HG03342 (cell line): ENCODE measurements around the gene MPV17L2.

ENCODE experiments used
- ATAC-seq: cut with Tn5 transposase; IDR thresholded peaks from one replicate; pipeline ENCODE4 v1.9.1; 2021; ENCODE audit warnings: mild to moderate bottlenecking, moderate library complexity; ENCODE audit not compliant: unreplicated experiment

Gene MPV17L2

DNA sequence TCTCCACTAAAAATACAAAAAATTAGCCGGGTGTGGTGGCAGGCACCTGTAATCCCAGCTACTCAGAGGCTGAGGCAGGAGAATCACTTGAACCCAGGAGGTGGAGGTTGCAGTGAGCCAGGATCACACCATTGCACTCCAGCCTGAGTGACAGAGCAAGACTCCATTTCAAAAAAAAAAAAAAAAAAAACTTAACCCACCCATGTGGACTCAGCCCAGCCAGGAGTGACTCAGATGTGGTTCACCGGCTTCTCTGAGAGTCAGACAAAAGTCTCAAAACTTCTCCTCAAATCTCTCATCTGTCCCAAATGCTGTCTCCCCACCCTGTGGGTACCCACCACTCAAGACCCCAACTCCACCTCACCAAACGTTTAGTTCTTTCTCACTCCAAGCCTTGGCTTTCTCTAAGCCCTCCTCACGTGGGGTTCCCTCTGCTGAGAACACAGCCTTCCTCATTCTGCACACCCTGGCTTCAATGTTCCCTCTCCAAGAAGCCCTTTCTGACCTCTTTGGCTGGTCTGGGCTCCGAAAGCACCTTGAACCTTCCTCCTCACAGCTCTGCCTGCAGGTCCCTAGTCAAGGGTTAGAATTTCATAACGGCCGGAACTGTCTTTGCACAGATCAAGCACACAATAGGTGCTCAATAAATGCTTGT, 21.9 kb downstream of the MPV17L2 start:
- no peak for ATAC-seq

DNA sequence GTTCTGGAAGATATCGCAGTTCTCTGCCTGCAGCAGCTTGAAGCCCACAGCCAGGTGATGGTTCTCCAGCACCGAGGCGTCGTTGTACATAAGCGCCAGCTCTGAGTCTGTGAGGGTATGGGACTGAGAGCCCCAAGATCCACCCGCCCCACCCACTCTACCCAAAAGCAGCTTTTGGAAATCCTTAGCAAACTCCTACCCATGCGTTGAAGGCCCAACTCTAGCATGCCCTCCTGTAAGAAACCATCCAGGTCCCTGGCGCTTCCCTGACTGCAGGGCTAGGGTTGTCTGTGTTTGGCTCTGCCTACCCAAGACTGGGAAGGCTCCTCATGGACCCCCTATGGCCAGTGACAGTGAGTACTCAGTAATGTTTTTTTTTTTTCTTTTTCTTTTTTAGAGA, 23.8 kb downstream of the MPV17L2 start:
- no peak for ATAC-seq

DNA sequence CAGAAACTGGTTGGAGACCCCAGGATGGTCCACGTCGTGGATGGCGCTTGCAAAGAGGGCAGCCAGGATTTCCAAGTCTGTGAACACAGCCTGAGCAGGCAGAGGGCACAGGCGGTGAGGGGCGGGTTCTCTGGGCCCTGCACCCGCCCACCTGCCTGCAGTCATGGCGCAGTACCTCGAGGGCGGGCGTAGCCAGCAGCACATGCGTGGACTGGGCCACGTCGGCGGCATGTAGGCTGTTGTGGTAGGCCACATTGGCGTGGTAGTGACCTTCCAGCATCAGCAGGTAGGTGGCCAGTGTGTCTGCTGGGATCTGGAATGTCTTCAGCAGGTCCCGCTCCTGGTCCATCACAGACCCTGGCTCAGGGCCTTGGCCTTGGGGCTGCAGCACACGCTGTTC, 25.1 kb downstream of the MPV17L2 start:
- ATAC-seq: no peak

DNA sequence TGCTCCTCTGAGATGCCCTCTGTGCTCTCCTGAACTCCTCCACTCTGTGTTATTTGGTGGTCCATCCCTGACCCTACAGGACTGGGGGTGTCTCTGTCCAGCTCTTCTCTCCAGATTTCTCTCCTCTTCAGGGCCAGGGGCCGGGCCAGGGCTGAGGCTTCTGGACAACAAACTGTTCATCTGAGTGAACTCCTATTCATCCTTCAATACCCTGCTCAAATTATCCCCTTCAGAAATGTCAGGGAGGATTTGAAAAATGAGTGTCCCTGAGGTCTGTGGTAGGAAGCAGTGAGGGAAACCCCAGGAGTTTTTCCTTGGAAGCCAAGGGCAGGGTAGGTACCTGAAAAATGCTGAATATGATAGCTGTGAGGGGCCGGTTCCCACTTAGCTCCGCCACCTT, 25.6 kb downstream of the MPV17L2 start:
- no peak for ATAC-seq

DNA sequence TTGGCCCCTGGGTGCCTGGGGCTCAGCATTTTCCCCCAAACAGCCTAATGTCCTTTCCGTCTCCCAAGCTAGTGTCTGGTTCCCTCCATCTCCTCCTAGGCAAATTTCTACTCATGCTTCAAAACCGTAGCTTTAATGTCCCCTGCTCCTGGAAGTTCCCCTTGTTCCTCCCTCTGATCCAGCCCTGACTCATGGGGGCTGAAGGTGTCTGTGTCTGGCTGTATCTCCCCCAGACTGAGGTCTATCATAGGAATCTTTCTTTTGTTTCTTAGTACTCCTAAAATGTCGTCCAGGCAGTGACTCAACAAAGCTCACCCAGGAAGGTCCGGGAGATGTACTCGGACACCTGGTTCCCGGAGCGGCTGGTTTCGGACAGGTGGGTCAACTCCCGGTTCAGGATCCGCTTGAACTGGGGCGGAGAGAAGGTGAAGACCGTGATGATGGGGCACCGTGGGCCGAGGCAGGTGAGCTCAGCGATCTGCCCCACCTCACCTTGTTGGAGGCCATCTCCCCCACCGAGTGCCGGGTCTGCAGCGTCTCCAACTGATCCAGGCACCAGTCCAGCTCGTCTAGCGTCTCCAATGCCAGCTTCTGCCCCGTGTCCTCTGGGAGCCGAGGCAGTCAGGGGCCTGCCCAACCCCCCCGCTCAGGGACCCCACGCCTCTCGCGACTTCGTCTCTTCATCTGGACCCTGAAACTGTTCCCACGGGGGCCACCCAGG, 27.1 kb downstream of the MPV17L2 start:
- no peak for ATAC-seq

DNA sequence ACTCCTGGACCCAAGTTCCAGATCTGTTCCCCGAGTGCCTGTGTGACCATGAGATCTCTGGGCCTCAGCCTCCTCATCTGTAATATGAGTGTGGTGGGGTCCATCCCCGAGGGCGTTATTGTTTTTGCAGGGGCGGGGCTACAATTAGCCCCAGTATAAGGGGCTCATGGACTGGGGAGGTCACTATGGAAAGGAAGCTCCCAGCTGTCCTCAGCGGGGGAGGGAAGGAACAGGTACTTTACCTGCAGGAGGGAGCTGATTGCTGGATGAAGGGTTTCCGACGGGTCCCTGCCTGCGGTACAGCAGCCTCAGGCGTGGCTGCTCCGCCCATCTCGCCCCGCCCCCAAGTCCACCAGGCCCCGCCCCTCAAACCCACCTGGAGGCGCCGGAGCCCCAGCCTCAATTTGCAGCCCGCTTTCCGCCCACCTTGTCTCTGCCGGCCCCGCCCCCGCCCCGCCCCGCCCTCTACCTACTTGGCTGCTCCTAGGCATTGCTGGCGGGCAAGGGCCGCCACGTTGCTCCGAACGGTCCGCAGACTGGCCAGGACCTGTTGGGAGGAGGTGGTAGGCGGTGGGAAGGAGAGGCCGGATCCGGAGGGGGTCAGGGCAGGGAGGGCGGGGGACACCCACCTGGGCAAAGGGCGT, 27.7 kb downstream of the MPV17L2 start:
- no peak for ATAC-seq

DNA sequence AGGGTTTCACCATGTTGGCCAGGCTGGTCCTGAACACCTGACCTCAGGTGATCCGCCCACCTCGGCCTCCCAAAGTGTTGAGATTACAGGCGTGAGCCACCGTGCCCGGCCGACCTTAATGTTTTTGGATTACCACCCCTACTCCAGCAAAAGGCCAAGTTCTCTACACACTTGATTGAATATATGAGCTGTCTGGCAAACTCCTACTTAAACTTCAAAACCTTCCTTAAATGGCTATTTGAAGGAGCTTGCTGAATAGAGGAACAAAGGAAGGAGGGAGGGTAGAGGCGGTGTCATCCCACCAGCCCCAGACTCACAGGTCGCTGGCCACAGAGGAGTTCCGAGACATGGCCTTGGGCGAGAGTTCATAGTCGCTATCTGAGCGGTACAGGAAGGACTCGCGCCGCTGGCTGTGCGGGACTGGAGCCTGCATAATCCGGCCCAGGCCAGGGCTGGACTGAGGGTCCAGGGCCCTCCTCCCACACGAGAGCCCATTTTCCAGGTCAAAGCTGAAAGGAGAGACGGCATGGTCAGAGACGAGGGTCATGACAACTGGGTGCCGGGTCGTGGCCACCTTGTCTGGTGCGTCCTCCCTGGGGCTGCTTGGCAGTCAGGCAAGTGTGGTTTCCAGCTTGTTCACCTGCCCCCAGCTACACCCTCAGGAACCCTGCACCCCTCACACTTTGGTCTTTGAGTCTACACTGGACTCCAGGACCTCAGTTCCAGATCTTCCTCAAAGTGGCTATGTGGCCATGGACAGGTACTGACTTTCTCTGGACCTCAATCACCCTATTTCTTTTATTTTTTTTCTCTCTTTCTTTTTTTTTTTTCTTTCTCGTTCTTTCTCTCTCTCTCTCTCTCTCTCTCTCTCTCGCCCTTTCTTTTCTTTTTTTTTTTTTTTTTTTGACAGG, 29.1 kb downstream of the MPV17L2 start:
- no peak for ATAC-seq

DNA sequence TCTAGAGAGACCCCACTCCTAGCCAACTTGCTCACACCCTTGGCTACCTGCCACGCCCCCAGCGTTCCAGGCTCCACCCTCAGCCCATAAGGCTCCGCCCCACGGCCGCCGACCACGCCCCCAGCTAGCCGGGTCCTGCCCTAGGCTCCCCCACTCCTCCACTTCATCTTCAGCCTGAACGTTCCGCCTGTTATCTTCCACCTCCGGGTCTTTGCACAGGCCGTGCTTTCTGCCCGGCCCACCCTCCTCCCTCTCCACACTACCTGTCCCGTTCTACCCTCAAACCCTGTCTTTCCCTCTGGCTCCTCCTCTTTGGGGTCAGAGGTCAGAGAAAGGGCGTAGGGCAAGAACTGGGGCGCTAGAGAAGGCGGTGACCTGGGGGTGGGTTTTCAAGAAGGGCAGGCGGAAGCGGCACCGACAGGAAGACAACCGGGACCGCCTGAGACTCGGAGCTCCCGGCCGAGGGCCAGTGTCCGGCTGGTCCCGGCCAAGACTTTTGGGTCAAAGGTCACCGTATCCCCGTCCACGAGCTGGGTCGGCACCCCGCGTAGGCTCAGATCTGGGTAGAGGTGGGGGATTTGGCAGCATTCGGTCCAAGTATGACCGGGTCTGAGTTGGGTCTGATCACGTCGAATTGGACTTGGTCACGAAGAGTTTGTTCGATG, 31.0 kb downstream of the MPV17L2 start:
- no peak for ATAC-seq

DNA sequence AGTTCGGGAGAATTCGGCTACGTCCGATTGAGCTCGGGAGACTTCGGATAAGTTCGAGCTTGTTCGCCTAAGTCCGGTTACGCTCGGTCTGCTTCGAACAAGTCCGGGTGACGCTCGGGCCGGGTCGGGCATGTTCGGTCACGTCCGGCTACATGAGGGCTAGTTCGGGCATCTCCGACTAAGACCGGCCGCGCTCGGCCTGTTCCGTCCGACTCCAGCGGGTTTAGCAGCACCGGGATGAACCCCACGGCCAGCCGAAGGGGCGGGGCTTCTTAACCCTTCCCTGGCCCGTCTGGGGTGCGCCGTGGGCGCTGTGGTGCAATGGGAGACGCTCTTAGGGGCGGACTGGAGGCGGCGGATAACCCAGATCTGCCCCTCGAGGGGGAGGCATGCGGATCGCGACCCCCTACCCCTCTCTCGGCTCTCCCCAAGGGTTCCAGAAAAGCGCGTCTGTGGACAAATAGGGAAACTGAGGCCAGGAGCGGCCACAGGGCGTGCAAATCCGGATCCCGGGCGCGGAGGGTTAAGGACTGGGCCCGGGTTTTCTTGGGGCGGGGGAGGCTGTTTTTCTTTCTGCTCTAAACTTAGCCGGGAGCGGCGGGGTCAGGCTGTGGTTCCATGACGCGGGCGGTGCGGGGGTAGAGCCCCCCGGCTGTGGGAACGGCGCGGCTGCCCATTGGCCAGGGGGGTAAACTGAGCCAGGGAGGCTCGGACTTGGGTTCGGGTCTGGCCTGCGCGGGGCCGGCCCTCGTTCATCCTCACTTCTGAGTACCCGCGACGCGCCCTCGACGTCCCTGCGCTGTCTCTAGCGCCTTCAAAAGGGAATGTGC, 31.7 kb downstream of the MPV17L2 start:
- peak; percentile 92 for ATAC-seq

DNA sequence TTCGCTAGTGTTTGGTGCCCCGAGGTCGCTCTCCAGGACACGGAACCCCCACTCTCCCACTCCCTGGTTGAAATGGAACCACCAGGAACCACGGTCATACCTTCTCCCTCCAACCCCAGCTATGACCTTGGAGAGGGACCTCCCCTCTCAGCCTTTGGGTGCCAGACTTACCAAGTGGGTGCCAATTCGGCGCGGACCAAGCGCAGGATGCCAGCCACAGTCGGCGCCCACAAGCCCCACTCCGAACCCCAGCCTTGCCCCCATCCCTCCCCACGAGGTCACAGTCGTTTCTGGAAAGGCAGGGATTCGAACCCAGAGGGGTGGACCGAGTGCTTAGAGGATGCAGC, 32.3 kb downstream of the MPV17L2 start:
- no peak for ATAC-seq

DNA sequence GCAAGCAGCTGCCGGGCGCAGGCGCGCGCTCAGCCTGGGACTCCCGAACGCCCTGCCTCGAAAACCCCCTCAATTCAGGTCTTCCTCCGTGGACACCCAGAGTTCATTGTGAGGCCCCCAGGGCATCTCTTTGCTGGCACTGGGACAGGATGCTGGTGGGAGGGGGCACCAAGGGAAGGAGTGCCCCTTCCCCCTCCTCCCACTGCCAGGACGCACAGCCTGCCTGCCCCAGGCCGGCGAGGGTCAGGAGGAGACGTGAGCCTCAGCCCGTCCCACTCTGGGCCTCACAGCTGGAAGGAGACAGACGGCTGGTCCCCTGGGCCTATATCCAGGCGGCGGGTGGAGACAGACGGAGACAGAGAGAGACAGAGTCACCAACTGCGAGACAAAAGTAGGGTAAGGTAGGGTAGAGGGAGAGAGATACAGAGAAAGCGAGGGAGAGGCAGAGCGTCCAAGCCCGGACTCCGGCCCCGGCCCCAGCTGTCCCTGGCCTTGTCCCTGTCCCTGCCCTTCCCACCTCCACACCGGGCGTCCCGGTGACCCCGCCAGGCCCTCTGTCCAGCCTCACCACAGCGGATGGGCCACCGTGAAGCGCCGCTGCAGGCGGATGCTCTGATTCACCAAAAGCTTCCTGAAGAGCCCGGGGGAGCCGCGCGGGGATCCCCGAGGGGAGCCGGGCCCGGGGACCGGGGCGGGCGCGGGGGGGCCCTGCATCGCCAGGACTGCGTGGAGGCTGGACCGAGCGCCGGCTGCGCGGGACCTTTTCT, 32.9 kb downstream of the MPV17L2 start, which contains the start of gene PDE4C:
Gene PDE4C (minus strand): TSS at position 737 of the 767 bp plus-strand sequence. CDS start 23 bp downstream, at position 714.
- no peak for ATAC-seq

DNA sequence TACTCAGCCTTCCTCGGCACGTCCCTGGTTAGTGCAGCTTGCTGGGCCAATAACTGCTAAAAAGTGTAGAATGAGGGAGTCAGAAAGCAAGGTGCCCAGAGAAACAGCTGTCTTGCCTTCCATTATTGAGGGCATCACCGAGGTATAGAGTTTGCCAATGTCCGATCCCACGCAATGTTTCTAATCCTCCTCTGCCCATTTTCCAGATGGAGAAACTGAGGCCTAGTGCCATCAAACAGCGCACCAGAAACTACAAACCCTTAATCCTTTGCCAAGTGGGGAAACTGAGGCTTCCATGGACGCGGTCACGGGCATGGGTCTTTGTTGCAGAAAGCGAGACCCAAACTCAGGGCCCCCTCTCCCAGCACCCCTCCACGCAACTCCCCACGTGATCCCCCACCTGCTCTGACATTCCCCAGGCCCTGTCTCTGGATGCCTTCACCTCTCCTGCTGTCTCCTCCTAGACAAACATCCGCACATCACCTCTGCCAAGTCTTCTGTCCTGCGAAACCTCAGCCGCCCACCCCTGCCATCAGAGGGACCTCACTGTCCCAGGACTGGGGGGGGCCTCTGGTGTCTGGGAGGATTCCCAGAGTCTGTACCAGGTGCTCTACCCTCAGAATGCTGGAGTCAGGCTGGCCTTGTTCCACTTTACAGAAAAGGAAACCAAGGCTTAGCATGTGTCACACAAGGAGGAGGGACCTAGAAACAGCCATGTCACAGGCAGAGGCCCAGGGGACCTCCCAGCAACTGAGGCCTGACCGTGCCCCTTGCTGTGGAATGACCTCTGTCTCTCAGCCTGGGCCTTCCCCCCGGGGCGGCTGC, 34.1 kb downstream of the MPV17L2 start:
- ATAC-seq: no peak

DNA sequence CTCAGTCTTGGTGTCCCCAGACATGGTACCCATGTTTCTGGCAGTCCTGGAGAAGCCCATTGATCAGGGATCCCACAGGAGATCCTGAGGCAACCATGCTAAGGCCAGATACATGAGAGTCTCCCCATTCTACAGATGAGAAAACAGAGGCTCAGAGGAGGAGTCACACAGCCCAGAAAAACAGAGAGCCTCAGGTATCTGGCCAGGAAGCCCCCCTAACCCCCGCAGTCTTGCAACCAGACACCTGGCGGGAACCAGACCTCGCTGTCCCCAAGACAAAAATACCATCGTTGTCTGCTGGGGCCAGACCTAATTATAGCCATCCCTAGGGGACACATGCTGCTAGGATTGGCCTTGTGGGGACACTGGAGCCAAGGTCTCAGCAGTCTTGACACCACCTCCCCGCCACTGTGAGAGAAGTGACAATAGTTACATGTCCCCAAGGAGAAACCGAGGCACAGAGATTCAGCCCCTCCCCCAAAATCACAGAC, 34.8 kb downstream of the MPV17L2 start:
- ATAC-seq: no peak

DNA sequence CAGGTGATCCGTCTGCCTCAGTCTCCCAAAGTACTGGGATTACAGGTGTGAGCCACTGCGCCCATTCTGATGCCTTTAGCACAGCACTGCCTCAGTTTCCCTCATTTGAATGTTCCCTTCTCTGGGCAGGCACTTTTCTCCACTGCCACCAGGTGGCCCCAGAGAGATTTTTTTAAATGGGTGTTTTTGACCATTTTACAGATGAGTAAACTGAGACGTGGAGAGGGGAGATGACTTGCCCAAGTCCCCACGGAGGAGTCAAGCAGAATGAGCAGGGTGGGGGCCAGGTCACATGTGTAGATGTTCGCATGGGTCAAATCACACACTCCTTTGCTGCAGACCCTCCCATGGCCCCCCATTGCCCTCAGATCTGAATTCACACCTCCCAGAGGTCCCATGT, 36.5 kb downstream of the MPV17L2 start:
- ATAC-seq: no peak

DNA sequence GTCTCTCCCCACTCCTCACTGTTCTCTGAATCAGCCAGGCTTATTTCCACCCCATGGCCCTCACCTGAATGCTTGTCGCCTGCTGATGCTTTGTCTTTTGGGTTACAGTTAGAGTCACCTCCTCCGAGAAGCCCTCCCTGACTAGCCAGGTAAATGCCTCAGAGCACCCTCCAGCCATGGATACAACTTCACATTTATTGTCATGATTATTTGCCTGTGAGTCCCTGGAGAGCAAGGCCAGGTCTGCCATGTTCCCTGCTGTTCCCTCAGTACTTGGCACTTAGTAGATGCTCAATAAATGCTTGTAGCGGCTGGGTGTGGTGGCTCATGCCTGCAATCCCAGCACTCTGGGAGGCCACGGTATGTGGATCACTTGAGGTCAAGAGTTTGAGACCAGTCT, 36.9 kb downstream of the MPV17L2 start:
- no peak for ATAC-seq

DNA sequence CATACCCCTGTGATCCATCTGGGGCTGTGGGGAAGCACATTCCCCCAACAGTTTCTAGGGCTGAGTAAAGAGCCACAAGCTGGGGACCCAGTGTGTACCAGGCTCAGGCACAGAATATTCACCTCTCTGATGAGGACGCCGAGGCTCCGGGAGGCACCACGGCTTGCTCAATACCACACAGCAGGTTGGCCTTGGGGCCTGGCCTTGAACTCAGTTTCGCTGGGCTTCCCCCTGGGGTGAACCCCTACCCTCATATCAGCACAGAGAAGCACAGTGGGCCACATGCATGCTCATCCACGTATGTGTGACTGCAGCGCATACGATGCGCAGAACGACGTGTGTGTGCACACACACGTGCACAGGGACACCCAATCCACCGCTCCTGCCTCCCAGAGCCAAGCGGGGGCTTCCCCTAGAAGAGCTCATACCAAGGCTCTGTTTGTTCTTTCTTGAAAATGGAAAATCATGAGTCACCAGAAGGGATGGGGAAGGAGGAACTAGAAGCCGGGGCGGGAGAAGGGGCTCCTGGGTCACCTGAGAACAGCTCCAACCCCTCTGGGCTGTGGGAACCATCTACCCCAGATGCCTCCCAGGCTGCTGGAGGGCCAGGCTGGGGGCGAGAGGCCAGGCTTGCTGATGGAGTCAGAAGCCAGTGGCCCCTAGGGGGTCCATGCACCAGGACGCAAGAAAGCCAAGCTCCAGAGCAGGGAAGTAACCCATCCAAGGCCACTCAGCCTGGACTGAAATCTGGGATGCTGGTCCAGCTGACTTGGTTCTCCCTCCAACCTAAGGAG, 38.1 kb downstream of the MPV17L2 start:
- no peak for ATAC-seq

DNA sequence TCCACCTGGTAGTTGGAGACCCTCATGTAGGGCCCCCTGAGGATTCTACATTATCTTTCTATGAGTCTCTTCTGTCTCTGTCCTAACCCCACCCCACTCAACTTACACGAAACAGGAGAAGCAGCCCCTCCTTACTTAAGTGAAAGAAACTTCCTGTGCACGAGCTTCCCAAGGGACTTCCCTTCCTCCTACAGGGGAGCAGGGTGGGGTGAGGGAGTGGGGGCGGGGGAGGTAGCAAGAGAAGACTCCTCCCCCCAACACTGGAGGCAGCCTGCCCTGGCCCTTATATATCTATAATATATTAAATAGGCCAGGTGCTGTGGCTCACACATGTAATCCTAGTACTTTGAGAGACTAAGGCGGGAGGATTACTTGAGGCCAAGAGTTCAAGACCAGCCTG, 38.8 kb downstream of the MPV17L2 start:
- ATAC-seq: no peak
